ENCODE results near the gene CORT.

- TF ChIP-seq CTCF (IDR thresholded peaks at IDR 0.05) = no peak
- no peak for TF ChIP-seq POLR2A (IDR thresholded peaks at IDR 0.05)
Observed at GRCh38 chr1:10497109-10497508, 47.3 kb downstream of the CORT start.

Measured in breast epithelium (tissue), 3 donors.